VCaP (cell line): ENCODE measurements around the gene ITPR1.
A peak's percentile ranks its signal among the peaks of the same experiment; 100 is the strongest.

ENCODE experiments used
- H3K27ac ChIP-seq: fragments of 450-650 bp; 2 replicates; pipeline ENCODE4 v1.5.1; 2017
- TF ChIP-seq, protein P1 (sequence below): fragments of 450-650 bp; conservative IDR thresholded peaks from 2 replicates; pipeline ENCODE4 v1.5.1; 2017; ENCODE audit warnings: mild to moderate bottlenecking, moderate library complexity

ITPR1 gene

DNA sequence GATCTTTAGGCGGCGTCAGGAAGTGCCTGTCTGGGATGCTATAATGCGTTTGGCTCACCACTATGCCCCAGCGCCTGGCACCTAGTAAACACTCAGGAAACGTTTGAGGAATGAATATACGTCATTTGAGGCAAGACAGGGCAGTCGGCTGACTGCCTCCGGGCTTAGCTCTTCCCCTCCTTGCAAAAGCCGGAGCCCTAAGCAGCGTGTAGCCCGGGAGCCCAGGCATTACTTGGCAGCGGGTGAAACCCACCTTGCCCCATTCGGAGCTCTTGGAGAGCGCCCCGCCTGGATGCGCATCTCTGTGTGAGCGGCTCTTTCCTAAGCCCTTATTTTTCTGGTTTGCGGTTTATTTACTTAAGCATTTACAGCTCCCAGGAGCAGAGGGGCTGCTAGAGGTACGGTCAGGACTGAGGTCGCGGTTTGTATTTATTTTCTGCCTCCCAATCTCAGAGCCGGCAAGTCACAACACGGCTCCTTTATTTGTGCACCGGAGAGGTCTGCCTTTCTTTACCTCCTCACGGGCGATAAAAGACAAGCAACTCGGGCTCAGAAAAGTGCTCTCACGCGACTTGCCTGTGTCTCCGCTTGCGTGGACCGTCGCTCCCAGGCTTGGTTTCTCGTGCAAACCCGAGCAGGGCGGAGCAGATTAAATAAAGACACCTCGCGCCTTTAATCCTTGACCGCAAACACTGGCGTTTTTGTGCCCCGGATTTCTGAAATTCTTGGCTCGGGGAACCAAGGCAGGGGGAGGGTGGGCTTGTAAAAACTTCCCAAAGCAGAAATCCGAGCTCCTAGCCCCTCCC is 737 bp upstream of the ITPR1 start:
- H3K27ac ChIP-seq: peak overlapping the region; percentile 95

DNA sequence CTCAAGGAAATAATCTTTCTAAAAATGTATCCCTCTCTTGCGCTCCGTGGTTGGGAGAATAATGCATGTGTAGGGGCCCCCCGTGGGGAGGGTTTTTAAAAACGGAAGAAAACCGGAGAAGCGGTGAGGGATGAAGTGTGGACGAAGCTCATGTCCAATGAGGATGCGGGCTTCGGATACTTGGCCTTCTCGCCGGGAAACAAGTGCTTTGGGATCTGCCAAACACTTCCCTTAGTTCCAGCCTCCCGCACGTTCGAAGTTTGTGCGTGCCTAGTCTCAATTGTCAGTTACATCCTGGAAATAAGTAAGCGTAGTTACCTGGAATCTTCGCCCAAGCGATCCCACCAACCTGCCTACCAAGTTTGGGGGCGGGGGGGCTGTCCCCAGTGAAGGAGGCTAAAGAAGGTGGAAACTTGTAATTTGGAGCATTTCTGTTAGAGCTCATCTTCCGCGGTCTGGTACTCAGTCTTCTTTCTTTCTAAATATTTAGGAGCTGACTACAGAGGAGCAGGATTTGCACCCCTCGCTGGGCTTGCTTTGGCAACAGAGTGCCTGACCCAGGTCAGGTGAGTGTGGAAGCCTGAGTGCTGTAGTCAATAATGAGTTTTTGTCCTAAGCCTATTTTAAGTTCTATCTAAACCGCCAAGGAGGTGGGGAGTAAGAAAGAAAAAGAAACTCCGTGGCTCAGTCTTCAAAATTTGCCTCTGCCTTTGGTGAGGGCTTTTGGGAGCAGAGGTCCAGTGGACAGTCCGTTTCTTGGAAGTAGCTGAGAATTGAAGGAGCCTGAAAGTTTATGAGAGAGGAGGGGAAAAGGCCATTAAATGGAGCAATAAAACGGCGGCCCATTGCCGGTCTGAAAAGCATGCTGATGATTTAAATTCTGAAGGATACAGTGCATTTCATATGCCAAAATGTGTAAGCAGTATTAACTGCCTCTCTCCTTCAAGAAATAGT is 1.1 kb downstream of the ITPR1 start:
- peak overlapping the region; percentile 95 for H3K27ac ChIP-seq
- TF ChIP-seq, protein P1, sequence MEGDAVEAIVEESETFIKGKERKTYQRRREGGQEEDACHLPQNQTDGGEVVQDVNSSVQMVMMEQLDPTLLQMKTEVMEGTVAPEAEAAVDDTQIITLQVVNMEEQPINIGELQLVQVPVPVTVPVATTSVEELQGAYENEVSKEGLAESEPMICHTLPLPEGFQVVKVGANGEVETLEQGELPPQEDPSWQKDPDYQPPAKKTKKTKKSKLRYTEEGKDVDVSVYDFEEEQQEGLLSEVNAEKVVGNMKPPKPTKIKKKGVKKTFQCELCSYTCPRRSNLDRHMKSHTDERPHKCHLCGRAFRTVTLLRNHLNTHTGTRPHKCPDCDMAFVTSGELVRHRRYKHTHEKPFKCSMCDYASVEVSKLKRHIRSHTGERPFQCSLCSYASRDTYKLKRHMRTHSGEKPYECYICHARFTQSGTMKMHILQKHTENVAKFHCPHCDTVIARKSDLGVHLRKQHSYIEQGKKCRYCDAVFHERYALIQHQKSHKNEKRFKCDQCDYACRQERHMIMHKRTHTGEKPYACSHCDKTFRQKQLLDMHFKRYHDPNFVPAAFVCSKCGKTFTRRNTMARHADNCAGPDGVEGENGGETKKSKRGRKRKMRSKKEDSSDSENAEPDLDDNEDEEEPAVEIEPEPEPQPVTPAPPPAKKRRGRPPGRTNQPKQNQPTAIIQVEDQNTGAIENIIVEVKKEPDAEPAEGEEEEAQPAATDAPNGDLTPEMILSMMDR: no peak

More for the DNA sequence above, 737 bp upstream of the ITPR1 start:
- TF ChIP-seq, protein P1: peak; percentile 41

DNA sequence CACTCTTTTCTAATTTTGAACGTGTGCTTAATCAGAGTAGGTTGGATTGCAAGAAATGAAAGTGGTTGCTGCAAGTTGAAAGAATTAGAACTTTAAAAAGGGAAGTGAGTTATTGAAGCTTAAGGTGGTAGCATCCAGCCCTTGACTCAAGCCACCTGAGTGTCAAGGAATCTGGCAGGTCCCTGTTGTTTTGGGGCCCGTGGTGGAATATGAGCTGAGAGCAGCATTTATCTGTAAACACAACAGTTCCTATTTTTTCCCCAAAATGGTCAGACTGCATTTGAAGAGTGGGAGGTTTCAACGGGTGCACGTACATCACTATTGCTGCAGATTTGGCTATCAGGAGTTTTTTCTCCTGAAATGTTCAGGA is 1.7 kb downstream of the ITPR1 start:
- peak overlapping the region; percentile 95; the same call in 1 of the 2 replicates for H3K27ac ChIP-seq
- TF ChIP-seq, protein P1: no peak

DNA sequence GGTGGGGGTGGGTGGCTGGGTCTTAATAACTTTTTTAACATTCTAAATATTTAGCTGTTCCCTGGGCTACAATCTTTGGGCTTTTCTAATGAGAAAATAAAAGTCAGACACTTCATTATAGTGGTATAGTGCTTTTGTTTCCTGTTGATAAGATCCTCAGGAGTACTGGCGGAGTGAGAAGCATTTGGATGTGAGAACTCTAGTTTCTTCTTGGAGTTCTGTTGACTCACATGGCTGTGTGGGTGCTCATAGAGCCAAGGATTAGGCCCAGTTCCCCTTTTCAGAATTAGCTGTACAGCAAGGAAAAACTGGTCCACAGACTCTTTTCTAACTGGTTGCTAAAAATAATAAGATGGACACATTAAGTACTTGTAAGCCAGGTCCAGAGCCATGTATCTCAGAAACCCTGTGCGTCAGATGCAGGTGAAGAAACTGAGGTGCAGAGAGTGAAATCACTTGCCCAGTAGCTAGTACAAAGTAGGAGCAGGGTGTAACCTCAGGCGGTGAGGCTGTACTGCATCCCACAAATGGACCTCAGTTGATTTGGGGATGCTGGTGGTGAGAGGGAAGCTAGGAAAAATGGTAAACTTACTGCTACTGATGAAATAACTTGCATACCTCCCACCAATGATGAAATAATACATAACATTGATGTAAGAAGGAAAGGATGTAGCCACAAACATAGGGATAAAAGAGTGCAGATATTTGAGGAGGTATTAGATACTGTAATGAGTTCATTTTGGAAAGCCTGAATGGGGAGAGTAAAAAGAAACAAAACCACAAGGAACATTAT is 2.3 kb downstream of the ITPR1 start:
- TF ChIP-seq, protein P1: no peak
- H3K27ac ChIP-seq: peak overlapping the region; percentile 95; the same call in 1 of the 2 replicates

DNA sequence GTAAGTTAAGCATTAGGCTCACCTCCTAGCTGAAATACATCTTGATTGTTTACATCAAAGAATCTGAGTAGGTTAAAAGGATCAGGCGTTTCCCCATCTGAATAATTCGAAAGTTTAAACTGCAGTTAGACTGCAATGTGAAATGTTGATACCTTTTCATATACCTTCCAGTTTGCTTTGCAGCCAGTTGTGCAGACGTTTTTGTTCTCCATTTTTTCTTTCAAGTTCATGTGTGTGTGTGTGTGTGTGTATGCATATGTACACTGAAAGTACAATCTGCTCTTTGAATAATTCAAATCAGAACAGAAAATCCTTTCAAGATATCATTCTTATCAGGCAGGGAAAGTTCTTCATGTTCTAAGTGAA is 2.9 kb downstream of the ITPR1 start:
- TF ChIP-seq, protein P1: no peak
- H3K27ac ChIP-seq: peak overlapping the region; percentile 95; the same call in 1 of the 2 replicates

DNA sequence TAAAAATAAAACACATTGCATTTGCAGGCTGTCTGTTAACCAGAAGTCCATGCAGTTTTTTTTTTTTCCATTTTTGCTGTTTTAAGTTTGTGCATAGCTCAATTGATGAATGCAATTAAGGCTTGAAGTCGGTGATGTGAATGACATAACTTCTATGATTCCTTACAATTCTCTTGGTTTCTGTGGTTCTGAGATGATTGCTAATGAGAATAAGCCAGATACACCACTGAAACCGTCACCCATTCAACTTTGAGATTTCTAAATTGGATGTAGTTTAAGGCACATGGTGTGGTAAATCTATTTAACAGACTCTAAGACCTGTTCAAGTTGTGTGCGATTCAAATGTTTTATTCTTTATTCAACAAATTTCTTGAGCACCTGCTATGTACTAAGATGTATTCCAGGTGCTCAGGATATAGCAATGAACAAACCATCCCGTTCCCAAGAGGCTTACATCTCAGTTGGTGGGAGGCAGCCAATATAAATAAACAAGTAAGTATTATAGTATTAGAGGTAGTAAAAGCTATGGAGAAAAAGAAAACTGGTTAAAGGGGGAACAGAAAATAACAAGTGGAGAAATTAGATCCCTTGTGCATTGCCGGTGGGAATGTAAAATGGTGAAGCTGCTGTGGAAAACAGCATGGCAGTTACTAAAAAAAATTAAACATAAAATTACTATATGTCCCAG is 4.0 kb downstream of the ITPR1 start:
- H3K27ac ChIP-seq: no peak overlapping the region
- TF ChIP-seq, protein P1: no peak
